ENCODE results near the gene MRGPRD.

Gene MRGPRD

GRCh38 chr11:68965901-68966853 lies 14.6 kb downstream of the MRGPRD start:
- peaks cover 7% of the 10 kb centered on the region for H3K27me3 Mint-ChIP-seq (ENCODE audit: low read depth, poor library complexity)
- H3K4me3 Mint-ChIP-seq, result no peak overlapping the region
- TF ChIP-seq, protein P1, sequence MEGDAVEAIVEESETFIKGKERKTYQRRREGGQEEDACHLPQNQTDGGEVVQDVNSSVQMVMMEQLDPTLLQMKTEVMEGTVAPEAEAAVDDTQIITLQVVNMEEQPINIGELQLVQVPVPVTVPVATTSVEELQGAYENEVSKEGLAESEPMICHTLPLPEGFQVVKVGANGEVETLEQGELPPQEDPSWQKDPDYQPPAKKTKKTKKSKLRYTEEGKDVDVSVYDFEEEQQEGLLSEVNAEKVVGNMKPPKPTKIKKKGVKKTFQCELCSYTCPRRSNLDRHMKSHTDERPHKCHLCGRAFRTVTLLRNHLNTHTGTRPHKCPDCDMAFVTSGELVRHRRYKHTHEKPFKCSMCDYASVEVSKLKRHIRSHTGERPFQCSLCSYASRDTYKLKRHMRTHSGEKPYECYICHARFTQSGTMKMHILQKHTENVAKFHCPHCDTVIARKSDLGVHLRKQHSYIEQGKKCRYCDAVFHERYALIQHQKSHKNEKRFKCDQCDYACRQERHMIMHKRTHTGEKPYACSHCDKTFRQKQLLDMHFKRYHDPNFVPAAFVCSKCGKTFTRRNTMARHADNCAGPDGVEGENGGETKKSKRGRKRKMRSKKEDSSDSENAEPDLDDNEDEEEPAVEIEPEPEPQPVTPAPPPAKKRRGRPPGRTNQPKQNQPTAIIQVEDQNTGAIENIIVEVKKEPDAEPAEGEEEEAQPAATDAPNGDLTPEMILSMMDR (IDR thresholded peaks at IDR 0.05), result no peak
- no peaks in the 10 kb centered on the region for H3K36me3 Mint-ChIP-seq (ENCODE audit: low read depth)
- no peak overlapping the region for H3K27ac Mint-ChIP-seq
- no peak for DNase-seq
- peaks cover 11% of the 10 kb centered on the region for H3K9me3 Mint-ChIP-seq
- no peaks in the 10 kb centered on the region for H3K4me1 Mint-ChIP-seq

DNA sequence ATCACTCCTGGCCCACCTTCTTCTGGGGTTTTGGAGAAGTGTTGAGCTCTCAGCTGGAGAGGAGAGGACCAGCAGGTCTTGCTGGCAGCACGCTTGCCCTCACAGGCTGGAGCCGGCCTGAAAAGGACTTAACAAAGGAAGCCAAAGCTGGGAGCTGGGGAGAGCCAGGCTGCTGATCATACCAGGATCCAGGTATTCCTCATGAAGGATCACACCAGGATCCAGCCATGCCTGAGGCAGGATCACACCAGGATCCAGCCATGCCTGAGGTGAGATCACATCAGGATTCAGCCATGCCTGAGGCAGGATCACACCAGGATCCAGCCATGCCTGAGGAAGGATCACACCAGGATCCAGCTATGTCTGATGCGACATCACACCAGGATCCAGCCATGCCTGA lies 17.0 kb downstream of the MRGPRD start:
- Mint-ChIP-seq H3K4me3 (no peak overlapping the region), H3K9me3 (peaks cover 11% of the 10 kb centered on the region), H3K27ac (no peak overlapping the region)

DNA sequence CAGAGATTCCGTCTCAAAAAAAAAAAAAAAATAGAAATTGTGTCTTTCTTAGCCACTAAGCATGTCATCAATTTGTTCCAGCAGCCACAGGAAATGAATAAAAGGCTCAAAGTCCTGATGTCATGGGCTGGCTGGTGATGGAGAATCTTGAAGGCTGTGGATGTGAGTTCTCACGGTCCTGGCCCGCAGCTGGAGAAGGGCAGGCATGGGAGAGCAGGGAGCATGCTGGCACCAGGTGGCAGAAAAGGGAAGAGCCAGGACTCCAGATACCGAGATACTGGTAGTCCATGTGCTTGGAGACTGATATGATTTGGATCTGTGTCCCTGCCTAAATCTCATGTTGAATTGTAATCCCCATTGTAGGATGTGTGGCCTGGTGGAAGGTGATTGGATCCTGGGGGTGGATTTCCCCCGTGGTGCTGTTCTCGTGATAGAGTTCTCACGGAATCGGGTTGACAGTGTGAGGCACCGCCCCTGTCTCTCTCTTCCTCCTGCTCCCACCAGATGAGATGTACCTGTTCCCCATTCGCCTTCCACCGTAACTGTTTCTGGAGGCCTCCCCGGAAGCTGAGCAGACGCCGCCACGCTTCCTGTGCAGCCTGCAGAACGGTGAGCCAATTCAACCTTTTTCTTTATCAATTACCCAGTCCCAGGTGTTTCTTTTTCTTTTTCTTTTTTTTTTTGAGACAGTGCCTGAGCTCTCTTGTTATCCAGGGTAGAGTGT lies 18.1 kb downstream of the MRGPRD start:
- Mint-ChIP-seq H3K4me3 (no peak overlapping the region), H3K27ac (no peak overlapping the region), H3K9me3 (peaks cover 11% of the 10 kb centered on the region), H3K27me3 (ENCODE audit: low read depth, poor library complexity) (peaks cover 2% of the 10 kb centered on the region), H3K36me3 (ENCODE audit: low read depth) (no peaks in the 10 kb centered on the region), H3K4me1 (no peaks in the 10 kb centered on the region)
- TF ChIP-seq, protein P1 (IDR thresholded peaks at IDR 0.05), result no peak
- no peak for DNase-seq

More for the DNA sequence above, 17.0 kb downstream of the MRGPRD start:
- H3K4me1 Mint-ChIP-seq, result no peaks in the 10 kb centered on the region
- no peak for DNase-seq
- H3K36me3 Mint-ChIP-seq (ENCODE audit: low read depth), result no peaks in the 10 kb centered on the region
- H3K27me3 Mint-ChIP-seq (ENCODE audit: low read depth, poor library complexity), result peaks cover 5% of the 10 kb centered on the region
- TF ChIP-seq, protein P1 (IDR thresholded peaks at IDR 0.05), result no peak

GRCh38 chr11:68961245-68961644 lies 19.5 kb downstream of the MRGPRD start:
- H3K4me1 Mint-ChIP-seq, result no peaks in the 10 kb centered on the region
- no peak overlapping the region for H3K4me3 Mint-ChIP-seq
- no peaks in the 10 kb centered on the region for H3K36me3 Mint-ChIP-seq (ENCODE audit: low read depth)
- H3K27me3 Mint-ChIP-seq (ENCODE audit: low read depth, poor library complexity), result peaks cover 2% of the 10 kb centered on the region
- TF ChIP-seq, protein P1 (IDR thresholded peaks at IDR 0.05), result no peak
- DNase-seq, result no peak
- H3K9me3 Mint-ChIP-seq, result peaks cover 11% of the 10 kb centered on the region
- no peak overlapping the region for H3K27ac Mint-ChIP-seq

- TF ChIP-seq, protein P1 (IDR thresholded peaks at IDR 0.05), result no peak
- Mint-ChIP-seq H3K27me3 (ENCODE audit: low read depth, poor library complexity) (peaks cover 2% of the 10 kb centered on the region), H3K4me1 (peaks cover 2% of the 10 kb centered on the region), H3K4me3 (no peak overlapping the region), H3K9me3 (peaks cover 9% of the 10 kb centered on the region), H3K27ac (no peak overlapping the region), H3K36me3 (ENCODE audit: low read depth) (no peaks in the 10 kb centered on the region)
- DNase-seq, result no peak
These were observed 20.3 kb downstream of the MRGPRD start for GRCh38 chr11:68960294-68961071.

Data from nephron progenitor cell (in vitro differentiated cells).